ENCODE measurements around the gene CCDC14. TPM values are rescaled to one million over a fixed set of nuclear protein-coding genes. Genes with fewer than 3 reads are reported as not detected.
A peak's percentile ranks its signal among the peaks of the same experiment; 100 is the strongest.
"Not testable (repeated sequence)": the region's sequence is repeated elsewhere in the genome, so short reads cannot be mapped to it uniquely, and the experiment has no call there.

Gene CCDC14
- total RNA-seq, 1 experiment from 2014 or later: 52.4 TPM

GRCh38 chr3:123966799-123967198 lies 5.8 kb upstream of the CCDC14 start:
- DNase-seq (ENCODE audit: low spot score); H3K9me3 Mint-ChIP-seq; H3K27ac Mint-ChIP-seq; H3K4me1 Mint-ChIP-seq; CTCF ChIA-PET; H3K4me3 Mint-ChIP-seq; H3K36me3 Mint-ChIP-seq; POLR2A ChIA-PET: not testable (repeated sequence)
- peak; percentile 89 for ATAC-seq
- peaks cover 32% of the 10 kb centered on the region for H3K27me3 Mint-ChIP-seq (ENCODE audit: low read depth)

- CTCF ChIA-PET: not testable (repeated sequence)
These were observed 3.8 kb upstream of the CCDC14 start for GRCh38 chr3:123964793-123965192.

GRCh38 chr3:123961508-123961856 lies 453 bp upstream of the CCDC14 start:
- POLR2A ChIA-PET: interaction anchor here (0.6 to 1.5 kb wide), 6 partner anchors 13 to 466 kb away, joined by 3 to 10 read pairs (median 4); partner anchors contain the start of gene KALRN
- no peak for DNase-seq (ENCODE audit: low spot score)
- peak; percentile 9; the same call in 1 of the 2 replicates for TF ChIP-seq MAX (CRISPR knock-in tag; IDR thresholded peaks at IDR 0.05)
- TF ChIP-seq ZNF423 (CRISPR knock-in tag; IDR thresholded peaks at IDR 0.05): no peak
- 0 out of 2 replicates have a peak, but pooled peaks have one; percentile 24 for TF ChIP-seq PRDM15 (CRISPR knock-in tag; IDR thresholded peaks at IDR 0.05)
- Mint-ChIP-seq H3K36me3 (no peaks in the 10 kb centered on the region), H3K9me3 (no peaks in the 10 kb centered on the region), H3K4me3 (peak overlapping the region; percentile 93), H3K27ac (no peak overlapping the region), H3K4me1 (peaks cover 16% of the 10 kb centered on the region), H3K27me3 (ENCODE audit: low read depth) (peaks cover 38% of the 10 kb centered on the region)
- CTCF ChIA-PET: interaction anchor here (0.6 to 1.6 kb wide), 10 partner anchors 12 to 473 kb away, joined by 3 to 14 read pairs (median 4); no protein-coding TSS in a partner anchor
- ATAC-seq: no peak

More at GRCh38 chr3:123964793-123965192, 3.8 kb upstream of the CCDC14 start:
- POLR2A ChIA-PET; H3K27ac Mint-ChIP-seq; ATAC-seq; H3K9me3 Mint-ChIP-seq; DNase-seq (ENCODE audit: low spot score); H3K4me3 Mint-ChIP-seq; H3K36me3 Mint-ChIP-seq: not testable (repeated sequence)
- H3K27me3 Mint-ChIP-seq (ENCODE audit: low read depth): peaks cover 38% of the 10 kb centered on the region
- H3K4me1 Mint-ChIP-seq: peaks cover 13% of the 10 kb centered on the region

- CTCF ChIA-PET: no interaction called here
- no peak for ATAC-seq
- Mint-ChIP-seq H3K27me3 (ENCODE audit: low read depth) (no peaks in the 10 kb centered on the region), H3K4me3 (no peak overlapping the region), H3K4me1 (peaks cover 5% of the 10 kb centered on the region), H3K36me3 (peaks cover 40% of the 10 kb centered on the region), H3K9me3 (no peaks in the 10 kb centered on the region), H3K27ac (no peak overlapping the region)
- DNase-seq (ENCODE audit: low spot score): no peak
- POLR2A ChIA-PET: no interaction called here
- TF ChIP-seq CTCF (IDR thresholded peaks at IDR 0.05): no peak
- TF ChIP-seq CBFB (CRISPR knock-in tag; IDR thresholded peaks at IDR 0.05; ENCODE audit: low read depth): no peak
- TF ChIP-seq ATF2 (CRISPR knock-in tag; IDR thresholded peaks at IDR 0.05; ENCODE audit: borderline replicate concordance, low read depth): no peak
- TF ChIP-seq PREB (CRISPR knock-in tag; IDR thresholded peaks at IDR 0.05; ENCODE audit: borderline replicate concordance): no peak
- no peak for TF ChIP-seq TEAD4 (CRISPR knock-in tag; IDR thresholded peaks at IDR 0.05)
- no peak for TF ChIP-seq E2F1 (CRISPR knock-in tag; IDR thresholded peaks at IDR 0.05)
- no peak for TF ChIP-seq USF2 (CRISPR knock-in tag; IDR thresholded peaks at IDR 0.05)
- no peak for TF ChIP-seq ESRRA (CRISPR knock-in tag; IDR thresholded peaks at IDR 0.05; ENCODE audit: borderline replicate concordance)
- TF ChIP-seq PRRX2 (CRISPR knock-in tag; IDR thresholded peaks at IDR 0.05): no peak
- no peak for TF ChIP-seq TP53 (CRISPR knock-in tag; IDR thresholded peaks at IDR 0.05)
- TF ChIP-seq RORB (CRISPR knock-in tag; IDR thresholded peaks at IDR 0.05): no peak
- TF ChIP-seq MLX (CRISPR knock-in tag; IDR thresholded peaks at IDR 0.05): no peak
- no peak for TF ChIP-seq NFYB (CRISPR knock-in tag; conservative IDR thresholded peaks at IDR 0.05; ENCODE audit: low read depth)
These were observed 7.3 kb downstream of the CCDC14 start for GRCh38 chr3:123953735-123954134.
